Measurements from ENCODE around the gene LMAN2.

GRCh38 chr5:177365845-177366527 lies 14.5 kb upstream of the LMAN2 start:
- TF ChIP-seq CTCF (conservative IDR thresholded peaks at IDR 0.05; ENCODE audit: low read length): no peak
- TF ChIP-seq EZH2phosphoT487 (IDR thresholded peaks at IDR 0.05; ENCODE audit: borderline replicate concordance): no peak
